Measurements from ENCODE around the gene IRF6. TPM values are rescaled to one million over a fixed set of nuclear protein-coding genes. Genes with fewer than 3 reads are reported as not detected.

IRF6 gene
- total and polyA plus RNA-seq, 12 donors: 5.4 to 60.2 (median 23.4) TPM

GRCh38 chr1:209845408-209845725 is 39.4 kb upstream of the IRF6 start:
- WGBS, 4 donors: 61 to 92% (median 79%) methylated on average over 1 of the region's 1 CpG
- H3K4me1 ChIP-seq (replicated peaks in 1 of 2): peaks cover 0 to 7% of the 10 kb centered on the region in 2 donors
- H3K27me3 ChIP-seq: no peaks in the 10 kb centered on the region
- intact Hi-C loops (cut with DNase I): no loop called here
- H3K9me3 ChIP-seq (replicated peaks in 1 of 3): no peaks in the 10 kb centered on the region
- DNase-seq: no peak
- peaks cover 0 to 61% of the 10 kb centered on the region in 2 donors for H3K36me3 ChIP-seq (replicated peaks in 1 of 2)
- TF ChIP-seq POLR2A (IDR thresholded peaks at IDR 0.05): no peak
- TF ChIP-seq CTCF (IDR thresholded peaks at IDR 0.05): no peak
- H3K27ac ChIP-seq: no peak overlapping the region
- H3K4me3 ChIP-seq: no peak overlapping the region

- H3K4me1 ChIP-seq (replicated peaks in 1 of 2): peaks cover 0 to 12% of the 10 kb centered on the region in 2 donors
- WGBS, 4 donors: 71 to 90% (median 89%) methylated on average over 6 of the region's 6 CpGs
- peaks cover 0 to 61% of the 10 kb centered on the region in 2 donors for H3K36me3 ChIP-seq (replicated peaks in 1 of 2)
- intact Hi-C loops (cut with DNase I): no loop called here
- H3K9me3 ChIP-seq (replicated peaks in 1 of 3): no peaks in the 10 kb centered on the region
- peak overlapping the region in 1 of 5 donors; percentile 10 for H3K27ac ChIP-seq
- no peaks in the 10 kb centered on the region for H3K27me3 ChIP-seq
- DNase-seq: no peak
- TF ChIP-seq POLR2A (IDR thresholded peaks at IDR 0.05): no peak
- H3K4me3 ChIP-seq: no peak overlapping the region
These were observed 38.9 kb upstream of the IRF6 start for GRCh38 chr1:209844695-209845407.

- peaks cover 0 to 86% of the 10 kb centered on the region in 2 donors for H3K36me3 ChIP-seq (replicated peaks in 1 of 2)
- peaks cover 14 to 37% of the 10 kb centered on the region in 2 donors for H3K4me1 ChIP-seq (replicated peaks in 1 of 2)
- DNase-seq: no peak
- intact Hi-C loops (cut with DNase I): no loop called here
- H3K27ac ChIP-seq: peak overlapping the region in 4 of 5 donors; percentile 67 to 92 (median 82)
- no peaks in the 10 kb centered on the region for H3K27me3 ChIP-seq
- TF ChIP-seq POLR2A (IDR thresholded peaks at IDR 0.05) (no peak), CTCF (IDR thresholded peaks at IDR 0.05) (no peak)
- H3K4me3 ChIP-seq: no peak overlapping the region
- WGBS, 4 donors: 90 to 96% (median 93%) methylated on average over 5 of the region's 5 CpGs
- H3K9me3 ChIP-seq (replicated peaks in 1 of 3): no peaks in the 10 kb centered on the region
These were observed 34.7 kb upstream of the IRF6 start for GRCh38 chr1:209840611-209841010.

GRCh38 chr1:209839875-209840546 is 34.1 kb upstream of the IRF6 start:
- peak in 1 of 2 donors; percentile 28 for TF ChIP-seq POLR2A (IDR thresholded peaks at IDR 0.05)
- TF ChIP-seq CTCF (IDR thresholded peaks at IDR 0.05): no peak
- Histone ChIP-seq H3K27me3 (no peaks in the 10 kb centered on the region), H3K9me3 (replicated peaks in 1 of 3) (no peaks in the 10 kb centered on the region), H3K4me3 (no peak overlapping the region), H3K27ac (peak overlapping the region in 4 of 5 donors; percentile 67 to 92 (median 82)), H3K4me1 (replicated peaks in 1 of 2) (peaks cover 16 to 43% of the 10 kb centered on the region in 2 donors), H3K36me3 (replicated peaks in 1 of 2) (peaks cover 0 to 85% of the 10 kb centered on the region in 2 donors)
- peak; percentile 37 to 73 (median 66) for DNase-seq
- WGBS, 4 donors: 21 to 39% (median 33%) methylated on average over 5 of the region's 5 CpGs
- intact Hi-C loops (cut with DNase I): no loop called here

All from adrenal gland (tissue), 12 donors.